Suppressor macrophage treated with lipopolysaccharide for 1 hour (primary cell): Measurements from ENCODE around the gene RBMS3.

Experiments used
- DNase-seq, 3 donors: peaks; one replicate each; pipeline ENCODE4 v3.0.0-alpha.2; 2020 to 2022

Gene RBMS3

DNA sequence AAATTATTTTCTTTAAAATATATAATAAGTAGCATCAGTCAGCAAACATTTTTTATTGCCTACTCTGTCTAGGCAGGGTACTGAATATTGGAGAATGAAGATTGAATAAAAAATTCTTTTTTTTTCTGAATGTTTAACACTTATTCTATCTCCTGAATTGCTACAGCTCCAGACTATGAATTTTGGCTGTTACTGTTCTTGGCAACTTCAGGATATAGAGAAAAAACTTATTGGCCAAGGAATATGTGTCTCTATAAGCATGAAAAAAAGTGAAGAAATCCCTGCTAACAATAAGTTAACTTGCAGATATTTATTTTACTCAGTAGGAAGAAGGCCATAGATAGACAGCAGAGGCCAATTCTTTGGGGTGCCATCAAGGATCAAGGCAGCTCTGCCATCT, 309.6 kb downstream of the RBMS3 start:
- DNase-seq, result no peak

DNA sequence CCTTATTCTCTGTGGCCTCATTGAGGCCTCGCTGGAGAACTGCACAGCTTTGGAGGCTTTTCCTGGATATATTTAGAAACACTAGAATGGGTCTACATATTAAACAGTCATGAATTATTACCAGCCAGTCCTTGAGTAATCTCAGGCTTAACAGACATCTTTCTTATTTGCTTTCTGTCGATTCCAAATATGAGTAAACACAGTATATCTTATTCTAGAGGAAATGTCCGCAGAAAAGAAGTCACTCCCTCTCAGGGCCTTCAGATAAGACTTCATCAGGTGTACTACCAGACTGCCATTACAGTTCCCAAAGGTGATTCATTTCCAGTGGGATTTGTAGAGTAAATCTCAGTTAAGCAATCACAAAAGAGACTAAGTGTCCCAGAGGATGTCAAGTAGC, 310.7 kb downstream of the RBMS3 start:
- DNase-seq, result no peak

DNA sequence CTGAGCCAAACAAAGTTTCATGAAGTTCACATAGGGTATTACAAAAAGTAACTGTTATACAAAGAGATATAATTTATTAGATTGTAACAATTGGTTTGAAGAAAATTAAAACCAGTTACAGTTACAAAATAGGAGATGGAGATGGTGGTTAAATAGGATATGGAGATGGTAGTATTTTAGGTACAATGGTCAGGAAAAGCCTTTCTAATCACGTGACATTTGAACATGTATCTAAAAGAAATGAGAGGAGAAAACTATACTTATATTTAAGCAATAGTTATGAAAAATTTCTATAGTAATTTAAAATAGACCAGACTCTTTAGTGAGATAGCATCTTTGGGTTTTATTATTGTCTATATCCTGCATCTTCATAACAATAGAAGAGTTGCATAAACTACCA, 312.9 kb downstream of the RBMS3 start:
- DNase-seq, result no peak

- no peak for DNase-seq
Measured at GRCh38 chr3:29594261-29594660, 313.4 kb downstream of the RBMS3 start.

DNA sequence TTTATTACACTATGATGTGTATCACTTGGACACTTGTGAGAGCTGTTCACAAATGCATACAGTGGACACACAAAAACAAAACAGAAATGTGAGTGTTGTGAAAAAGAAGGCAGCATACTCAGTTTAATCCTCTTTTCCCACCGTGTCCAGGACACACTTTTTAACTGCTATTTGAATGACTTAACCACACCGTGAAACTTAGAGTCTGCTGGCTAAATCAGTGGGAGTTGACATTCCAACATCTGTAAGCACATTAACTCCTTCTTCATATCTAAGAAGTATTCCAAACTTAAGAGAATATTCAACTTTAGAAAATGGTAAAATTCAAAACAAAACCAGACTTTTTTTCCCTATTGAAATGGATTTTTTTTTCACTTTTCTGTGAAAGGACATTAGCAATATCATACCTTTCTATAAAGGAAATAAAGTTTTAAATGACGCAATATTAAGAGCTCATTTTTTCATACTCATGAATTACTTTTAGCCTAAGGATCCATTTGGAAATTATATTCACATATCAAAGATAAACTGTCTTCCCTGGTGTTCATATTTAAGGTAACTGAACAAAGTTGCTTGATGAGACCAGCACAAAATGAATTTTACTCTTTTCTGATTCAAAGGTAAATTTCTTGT, 316.6 kb downstream of the RBMS3 start:
- no peak for DNase-seq

DNA sequence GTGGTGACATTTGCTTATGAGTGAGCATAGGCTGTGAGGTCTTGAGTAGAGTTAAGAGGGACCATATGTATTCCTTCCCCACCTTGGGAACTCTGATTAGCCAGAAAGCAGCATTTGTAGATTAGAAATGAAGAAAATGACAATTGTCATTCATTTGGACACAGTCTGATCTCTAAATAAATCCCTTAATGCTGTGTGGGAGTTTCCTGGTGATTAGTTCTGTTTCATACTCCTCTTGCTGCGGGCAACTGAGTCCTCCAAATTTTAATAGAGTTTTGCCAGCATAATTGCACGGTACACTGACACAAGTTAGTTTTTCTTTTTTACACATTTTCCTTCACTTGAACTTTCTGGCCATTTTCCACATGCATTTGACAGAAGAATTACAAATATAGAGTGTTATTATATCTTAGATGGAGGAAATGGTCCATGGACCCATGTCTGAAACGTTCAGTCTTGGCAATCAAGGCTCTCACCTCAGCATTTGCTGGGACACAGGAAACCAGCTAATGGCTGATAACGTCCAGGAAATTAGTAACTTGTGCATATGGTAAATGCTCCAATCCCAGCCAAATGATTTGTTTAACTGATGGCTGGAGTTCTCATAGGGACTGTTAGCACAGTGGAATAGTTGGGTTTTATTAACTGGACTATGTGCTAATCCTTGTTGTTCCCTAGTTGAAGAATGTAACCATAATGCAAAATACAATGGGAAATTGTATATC, 321.2 kb downstream of the RBMS3 start:
- DNase-seq, result no peak

DNA sequence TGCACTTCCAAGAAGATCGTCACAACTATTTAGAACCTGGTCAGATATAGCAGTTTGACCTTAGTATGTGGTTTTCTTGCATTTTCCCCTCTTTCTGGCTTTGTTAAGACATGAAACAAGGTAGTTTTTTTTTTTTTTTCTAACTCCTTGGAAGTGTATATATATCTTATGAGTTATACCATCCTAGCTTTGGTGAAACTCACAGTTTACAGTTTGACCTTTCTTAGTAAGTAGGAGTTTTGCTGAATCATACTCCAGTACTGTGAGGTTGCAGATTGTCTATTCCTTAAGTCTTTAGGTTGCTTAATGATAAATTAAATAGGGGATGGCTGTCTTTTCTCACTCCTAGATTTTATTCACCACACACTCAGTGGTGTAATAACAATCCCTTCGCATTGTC, 325.0 kb downstream of the RBMS3 start:
- DNase-seq, result no peak

DNA sequence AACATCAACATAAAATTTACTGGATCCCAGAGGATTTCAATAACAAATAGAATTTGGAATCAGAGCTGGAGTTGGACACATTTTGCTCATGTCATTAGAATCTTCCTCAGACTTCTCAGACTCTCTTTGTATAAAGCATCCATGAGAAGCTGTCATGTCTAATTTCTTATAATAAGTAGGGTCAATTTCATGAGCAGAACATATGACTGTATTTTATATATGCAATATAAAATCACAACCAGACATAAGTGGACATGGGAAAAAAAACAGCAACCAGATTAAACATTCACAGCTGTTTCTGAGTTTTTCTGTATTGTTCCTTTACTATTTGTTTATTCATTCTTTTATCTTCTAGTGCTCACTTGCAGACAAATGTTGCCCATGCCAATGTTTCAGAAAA, 325.5 kb downstream of the RBMS3 start:
- DNase-seq, result no peak

- no peak for DNase-seq
Measured at GRCh38 chr3:29608414-29609327, 327.8 kb downstream of the RBMS3 start.

DNA sequence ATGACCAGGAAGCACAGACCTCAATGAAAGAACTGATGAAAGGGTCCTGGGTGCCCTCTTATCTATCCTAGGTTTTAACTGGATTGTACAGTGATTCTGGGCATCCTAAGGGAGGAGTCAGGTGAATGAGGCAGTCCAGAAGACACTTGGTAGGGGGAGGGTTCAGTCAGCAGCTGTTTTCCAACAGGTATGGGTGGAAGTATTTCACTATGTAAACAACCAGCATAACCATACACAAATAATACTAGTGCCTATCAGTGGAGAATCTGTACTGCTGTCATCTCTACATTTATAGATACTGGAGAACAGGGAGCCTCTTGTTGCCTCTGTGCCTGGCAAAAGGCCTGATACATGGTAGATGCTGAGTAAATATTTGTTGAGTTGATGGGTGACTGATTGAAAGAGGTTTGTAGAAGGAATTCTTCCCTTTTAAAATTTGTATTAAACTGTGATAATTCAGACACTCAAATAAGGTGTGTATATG, 328.5 kb downstream of the RBMS3 start:
- no peak for DNase-seq

- no peak for DNase-seq
Measured at GRCh38 chr3:29610781-29611180, 329.9 kb downstream of the RBMS3 start.

GRCh38 chr3:29611252-29611651, 330.4 kb downstream of the RBMS3 start:
- no peak for DNase-seq

GRCh38 chr3:29612536-29612935, 331.7 kb downstream of the RBMS3 start:
- no peak for DNase-seq

GRCh38 chr3:29614954-29615353, 334.1 kb downstream of the RBMS3 start:
- DNase-seq, result no peak

- peak; percentile 37 to 50 (median 39) for DNase-seq
Measured at GRCh38 chr3:29618395-29619282, 337.8 kb downstream of the RBMS3 start.

GRCh38 chr3:29619676-29620075, 338.8 kb downstream of the RBMS3 start:
- DNase-seq, result no peak

GRCh38 chr3:29627136-29628117, 346.6 kb downstream of the RBMS3 start:
- no peak for DNase-seq

- no peak for DNase-seq
Measured at GRCh38 chr3:29628795-29629194, 347.9 kb downstream of the RBMS3 start.

DNA sequence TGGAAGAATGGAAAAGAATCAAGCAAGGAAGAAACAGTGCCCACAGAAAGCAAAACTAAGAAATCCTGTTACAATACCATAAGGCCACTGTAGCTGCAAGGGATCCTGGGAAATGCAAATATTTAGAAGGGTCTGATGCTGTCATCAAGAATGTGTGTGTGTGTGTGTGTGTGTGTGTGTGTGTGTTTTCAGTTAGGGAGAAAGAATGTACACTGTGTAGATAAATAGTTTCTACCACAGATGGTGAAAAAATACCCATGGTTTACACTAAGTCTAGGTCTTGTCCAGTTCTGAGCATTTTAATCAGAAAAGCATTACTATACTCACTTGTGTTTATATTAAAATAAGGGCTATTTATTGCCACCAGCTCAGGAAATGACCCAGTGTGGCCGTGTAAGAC, 355.0 kb downstream of the RBMS3 start:
- no peak for DNase-seq

DNA sequence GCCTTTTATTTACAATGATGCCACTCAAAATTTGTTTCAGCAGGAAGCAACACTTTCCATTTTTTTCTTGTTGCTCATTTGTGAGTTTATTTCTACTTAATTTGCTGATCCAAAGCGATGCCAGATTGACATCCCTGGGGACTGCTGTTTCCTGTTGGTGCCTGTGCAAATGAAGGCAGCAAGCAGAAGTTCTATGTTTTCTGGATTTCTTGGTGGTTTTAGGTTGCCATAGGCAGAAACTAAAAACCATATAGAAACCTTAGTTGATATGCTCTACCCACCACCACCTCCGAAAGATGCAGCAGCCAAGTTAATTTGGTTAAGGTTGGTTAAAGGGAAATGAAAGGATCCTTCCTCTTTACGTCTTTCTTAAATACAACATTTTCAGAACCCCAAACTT, 356.2 kb downstream of the RBMS3 start:
- DNase-seq, result no peak

- no peak for DNase-seq
Measured at GRCh38 chr3:29639578-29640290, 358.9 kb downstream of the RBMS3 start.
